Mesenchymal stem cell (in vitro differentiated cells and primary cell): ENCODE measurements around the gene COG7.

Experiments
- DNase-seq: peaks from one replicate; pipeline ENCODE4 v3.0.0-alpha.2; 2013
- H2AFZ ChIP-seq: one replicate; pipeline ENCODE4 v1.6.1; 2013; ENCODE audit warnings: low read depth, mild to moderate bottlenecking, control low read depth, inconsistent platforms, low read length, moderate library complexity
- H2AK5ac ChIP-seq: 2 replicates; pipeline ENCODE4 v1.6.1; 2013; ENCODE audit warnings: low read length, moderate library complexity, mild to moderate bottlenecking, inconsistent platforms; ENCODE audit not compliant: severe bottlenecking
- H2BK120ac ChIP-seq: one replicate; pipeline ENCODE4 v1.6.1; 2013; ENCODE audit warnings: low read depth, mild to moderate bottlenecking, inconsistent platforms, low read length, moderate library complexity
- H2BK12ac ChIP-seq, 2 experiments: one replicate each; pipeline ENCODE4 v1.6.1; 2013; ENCODE audit warnings: inconsistent platforms in 2 of 2, low read length in 2 of 2, mild to moderate bottlenecking in 2 of 2, moderate library complexity in 2 of 2, control low read depth in 1 of 2
- H2BK15ac ChIP-seq: one replicate; pipeline ENCODE4 v1.6.1; 2013; ENCODE audit warnings: mild to moderate bottlenecking, low read depth, inconsistent platforms; ENCODE audit not compliant: poor library complexity, severe bottlenecking
- H2BK5ac ChIP-seq: 2 replicates; pipeline ENCODE4 v1.6.1; 2013; ENCODE audit warnings: low read depth, mild to moderate bottlenecking, low read length, control low read depth, inconsistent platforms; ENCODE audit not compliant: poor library complexity, severe bottlenecking
- H3K14ac ChIP-seq, 2 experiments: one replicate each; pipeline ENCODE4 v1.6.1; 2013; ENCODE audit warnings: inconsistent platforms in 2 of 2, low read length in 2 of 2, control low read depth in 1 of 2, mild to moderate bottlenecking in 1 of 2, moderate library complexity in 1 of 2
- H3K18ac ChIP-seq, 2 experiments: one replicate each; pipeline ENCODE4 v1.6.1; 2013; ENCODE audit warnings: inconsistent platforms in 2 of 2, low read length in 2 of 2, control low read depth in 1 of 2, low read depth in 1 of 2, mild to moderate bottlenecking in 1 of 2
- H3K23ac ChIP-seq, 2 experiments: one replicate each; pipeline ENCODE4 v1.6.1; 2013; ENCODE audit warnings: inconsistent platforms in 2 of 2, low read length in 2 of 2, mild to moderate bottlenecking in 2 of 2, moderate library complexity in 2 of 2, control low read depth in 1 of 2
- H3K27ac ChIP-seq: 2 replicates; pipeline ENCODE4 v1.5.1; 2013; ENCODE audit warnings: mild to moderate bottlenecking, moderate library complexity, low read length, control low read depth, inconsistent platforms; ENCODE audit not compliant: poor library complexity, severe bottlenecking
- H3K27me3 ChIP-seq, 2 experiments: 2 replicates each; pipeline versions ENCODE4 v1.6.1 to v1.7.0; 2013; ENCODE audit warnings: low read length in 2 of 2, mild to moderate bottlenecking in 2 of 2, moderate library complexity in 2 of 2, control low read depth in 1 of 2, inconsistent platforms in 1 of 2; ENCODE audit not compliant: control insufficient read depth in 1 of 2, insufficient read depth in 1 of 2
- H3K36me3 ChIP-seq, 2 experiments: 2 replicates each; pipeline versions ENCODE4 v1.6.1 to v1.7.0; 2013; ENCODE audit warnings: low read length in 2 of 2, control low read depth in 1 of 2, inconsistent platforms in 1 of 2, low read depth in 1 of 2, mild to moderate bottlenecking in 1 of 2; ENCODE audit not compliant: insufficient read depth in 2 of 2, control insufficient read depth in 1 of 2
- H3K4ac ChIP-seq, 2 experiments: one replicate each; pipeline ENCODE4 v1.6.1; 2013; ENCODE audit warnings: inconsistent platforms in 2 of 2, low read length in 2 of 2, mild to moderate bottlenecking in 2 of 2, moderate library complexity in 2 of 2, control low read depth in 1 of 2, low read depth in 1 of 2
- H3K4me1 ChIP-seq: 2 replicates; pipeline ENCODE4 v1.6.1; 2013; ENCODE audit warnings: low read depth, low read length, control low read depth; ENCODE audit not compliant: control insufficient read depth, insufficient read depth
- H3K4me2 ChIP-seq: 2 replicates; pipeline ENCODE4 v1.6.1; 2013; ENCODE audit warnings: low read length, mild to moderate bottlenecking, inconsistent platforms; ENCODE audit not compliant: poor library complexity, severe bottlenecking
- H3K4me3 ChIP-seq, 2 experiments: 2 replicates each; pipeline versions ENCODE4 v1.5.1 to v1.7.0; 2013; ENCODE audit warnings: low read length in 2 of 2, mild to moderate bottlenecking in 2 of 2, control low read depth in 1 of 2, low read depth in 1 of 2; ENCODE audit not compliant: insufficient read depth in 1 of 2
- H3K79me1 ChIP-seq: replicated peaks from 2 replicates; pipeline ENCODE4 v1.6.1; 2013; ENCODE audit warnings: mild to moderate bottlenecking, control low read depth, low read length, inconsistent platforms; ENCODE audit not compliant: poor library complexity, severe bottlenecking
- H3K9ac ChIP-seq: 2 replicates; pipeline ENCODE4 v1.7.0; 2013; ENCODE audit warnings: mild to moderate bottlenecking, low read length, moderate library complexity
- H3K9me3 ChIP-seq: 2 replicates; pipeline ENCODE4 v1.7.0; 2013; ENCODE audit warnings: mild to moderate bottlenecking, low read length; ENCODE audit not compliant: control insufficient read depth
- H4K8ac ChIP-seq: one replicate; pipeline ENCODE4 v1.6.1; 2013; ENCODE audit warnings: inconsistent platforms, mild to moderate bottlenecking, low read length, moderate library complexity
- H4K91ac ChIP-seq: one replicate; pipeline ENCODE4 v1.6.1; 2013; ENCODE audit warnings: mild to moderate bottlenecking, low read length, inconsistent platforms
- WGBS: methylation state at CpG from one replicate; pipeline ENCODE4 v1.1.7; 2013; ENCODE audit warnings: mixed read lengths; 5-methylcytosine and 5-hydroxymethylcytosine counted together

COG7 gene

DNA sequence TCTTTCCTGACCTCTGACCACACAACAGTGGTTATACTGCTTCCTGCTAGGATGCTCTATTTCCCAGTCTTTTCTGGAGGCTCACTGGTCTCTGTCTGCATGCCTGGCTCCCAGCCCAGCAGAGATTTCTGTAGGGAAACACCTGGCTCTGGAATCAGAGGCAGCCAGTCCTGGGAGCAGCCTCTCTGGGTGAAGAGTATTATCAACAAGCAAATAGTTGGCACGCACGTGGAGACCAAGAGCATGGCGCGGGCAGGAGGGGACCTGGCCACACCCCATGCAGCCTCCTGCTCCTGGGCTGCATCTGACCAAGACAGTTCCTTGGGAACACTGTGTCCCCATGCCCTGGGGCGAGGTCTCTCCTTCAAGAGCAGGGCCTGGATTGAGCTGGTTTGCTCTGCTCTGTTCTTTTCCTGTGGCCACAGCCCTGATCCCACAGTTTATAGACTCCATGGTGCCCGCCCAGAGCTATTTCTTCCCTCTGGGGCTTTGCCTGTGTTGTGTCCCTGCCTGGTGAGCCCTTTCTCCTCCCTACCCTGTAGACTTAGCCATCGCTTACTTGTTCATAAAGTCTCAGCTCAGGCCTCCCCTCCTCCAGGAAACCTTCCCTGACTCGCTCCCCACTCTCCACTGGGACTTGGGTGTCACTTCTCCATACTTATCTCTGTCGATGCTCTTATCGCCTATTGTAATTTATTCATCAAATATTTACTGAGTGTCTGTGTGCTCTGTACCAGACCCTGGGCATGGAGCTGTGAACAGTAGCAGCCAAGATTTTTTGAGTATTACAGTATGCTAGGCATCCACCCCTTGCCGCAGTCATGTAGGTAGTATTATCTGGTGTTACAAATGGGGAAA, 90.3 kb downstream of the COG7 start:
- Histone ChIP-seq H2AFZ (no peak overlapping the region), H2BK120ac (no peak overlapping the region), H3K4me1 (peaks cover 2% of the 10 kb centered on the region), H3K36me3 (no peaks in the 10 kb centered on the region), H3K4me3 (peak overlapping the region in 1 of 2 experiments; percentile 31), H3K27me3 (peaks cover 0 to 11% of the 10 kb centered on the region in 2 experiments), H3K79me1 (no peaks in the 10 kb centered on the region), H2BK15ac (no peak overlapping the region), H3K14ac (no peak overlapping the region), H3K9ac (no peak overlapping the region), H4K8ac (no peak overlapping the region), H2BK12ac (no peak overlapping the region), H3K4me2 (no peak overlapping the region), H3K9me3 (no peaks in the 10 kb centered on the region), H3K27ac (no peak overlapping the region), H3K23ac (no peak overlapping the region), H3K18ac (no peak overlapping the region), H2AK5ac (no peak overlapping the region), H4K91ac (no peak overlapping the region), H2BK5ac (no peak overlapping the region), H3K4ac (no peak overlapping the region)
- WGBS: 79% methylated on average over 10 of the region's 11 CpGs
- no peak for DNase-seq

DNA sequence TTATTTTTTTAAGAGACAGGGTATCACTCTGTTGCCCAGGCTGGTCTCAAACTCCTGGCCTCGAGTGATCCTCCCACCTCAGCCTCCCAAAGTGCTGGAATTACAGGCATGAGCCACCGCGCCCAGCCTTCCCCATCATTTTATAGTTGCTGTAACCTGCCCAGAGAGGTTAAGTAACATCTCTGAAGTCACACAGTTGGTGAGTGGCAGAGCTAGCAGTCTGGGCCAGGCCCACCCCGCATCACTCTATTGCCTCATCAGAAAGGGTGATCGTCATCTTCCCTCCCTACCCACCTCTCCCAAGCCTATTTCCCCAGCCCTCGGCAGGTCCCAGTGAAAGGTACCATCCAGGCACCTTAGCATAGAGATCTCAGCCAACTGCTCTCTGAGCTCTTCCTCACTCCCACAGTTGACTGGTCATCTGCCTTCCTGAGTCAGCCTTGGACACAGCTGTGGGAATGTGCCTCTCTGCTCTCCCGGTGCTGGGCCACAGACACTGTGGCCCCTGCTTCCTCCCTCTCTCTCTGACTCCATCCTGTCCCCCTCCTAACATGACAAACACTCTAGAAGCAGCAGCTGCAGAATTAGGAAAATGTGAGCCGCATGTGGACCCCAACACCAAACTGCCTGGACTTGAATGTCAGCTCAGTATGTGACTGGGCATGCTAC, 93.8 kb downstream of the COG7 start:
- H3K4me2 ChIP-seq: no peak overlapping the region
- no peak overlapping the region for H3K18ac ChIP-seq
- no peak overlapping the region for H2BK15ac ChIP-seq
- no peak overlapping the region for H3K23ac ChIP-seq
- H3K9me3 ChIP-seq: no peaks in the 10 kb centered on the region
- H3K27ac ChIP-seq: no peak overlapping the region
- no peak overlapping the region for H3K9ac ChIP-seq
- H2AFZ ChIP-seq: no peak overlapping the region
- WGBS: 82% methylated on average over 8 of the region's 8 CpGs
- H3K4ac ChIP-seq: no peak overlapping the region
- H2BK5ac ChIP-seq: no peak overlapping the region
- no peak overlapping the region for H3K14ac ChIP-seq
- H4K8ac ChIP-seq: no peak overlapping the region
- H2BK120ac ChIP-seq: no peak overlapping the region
- H2BK12ac ChIP-seq: no peak overlapping the region
- H3K79me1 ChIP-seq: no peaks in the 10 kb centered on the region
- no peak overlapping the region for H2AK5ac ChIP-seq
- H3K27me3 ChIP-seq: peaks cover 0 to 10% of the 10 kb centered on the region in 2 experiments
- no peak overlapping the region for H3K4me3 ChIP-seq
- no peaks in the 10 kb centered on the region for H3K36me3 ChIP-seq
- DNase-seq: no peak
- peaks cover 2% of the 10 kb centered on the region for H3K4me1 ChIP-seq
- H4K91ac ChIP-seq: no peak overlapping the region

DNA sequence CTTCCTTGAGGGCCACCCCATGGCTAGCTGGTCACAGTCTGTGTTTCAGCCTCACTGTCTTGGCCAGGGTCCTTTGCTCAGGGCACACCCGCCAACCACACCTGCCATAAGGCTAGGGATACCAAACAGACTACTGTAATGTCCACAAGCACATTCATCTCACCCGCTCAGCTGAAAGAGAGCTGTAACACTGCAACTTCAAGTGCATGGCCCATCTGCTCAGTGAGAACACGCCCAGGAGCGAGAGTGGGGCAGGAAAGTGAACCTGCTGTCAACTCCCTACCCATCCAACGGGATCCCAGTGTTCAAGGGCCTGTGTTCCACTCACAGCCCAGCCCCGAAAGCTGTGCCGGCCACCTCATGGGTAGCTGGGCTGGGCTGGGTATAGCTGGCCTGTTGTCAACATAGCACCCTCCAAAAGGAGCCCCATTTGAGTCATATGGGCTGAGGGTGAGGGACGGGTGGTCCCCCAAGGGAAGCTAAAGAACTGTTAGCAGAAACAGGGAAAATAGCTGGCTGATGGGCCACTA, 95.2 kb downstream of the COG7 start:
- H3K9ac ChIP-seq: no peak overlapping the region
- WGBS: 76% methylated on average over 8 of the region's 8 CpGs
- H2AFZ ChIP-seq: no peak overlapping the region
- H3K36me3 ChIP-seq: no peaks in the 10 kb centered on the region
- H2AK5ac ChIP-seq: no peak overlapping the region
- no peak overlapping the region for H2BK15ac ChIP-seq
- H3K79me1 ChIP-seq: no peaks in the 10 kb centered on the region
- H3K4ac ChIP-seq: no peak overlapping the region
- H2BK5ac ChIP-seq: no peak overlapping the region
- no peak overlapping the region for H3K18ac ChIP-seq
- no peak overlapping the region for H3K23ac ChIP-seq
- H3K4me2 ChIP-seq: no peak overlapping the region
- H3K14ac ChIP-seq: no peak overlapping the region
- peaks cover 2% of the 10 kb centered on the region for H3K4me1 ChIP-seq
- no peak overlapping the region for H3K4me3 ChIP-seq
- H2BK120ac ChIP-seq: no peak overlapping the region
- no peak for DNase-seq
- H4K91ac ChIP-seq: no peak overlapping the region
- H3K9me3 ChIP-seq: no peaks in the 10 kb centered on the region
- no peak overlapping the region for H3K27ac ChIP-seq
- H2BK12ac ChIP-seq: no peak overlapping the region
- H4K8ac ChIP-seq: no peak overlapping the region
- H3K27me3 ChIP-seq: peaks cover 4 to 5% of the 10 kb centered on the region in 2 experiments

DNA sequence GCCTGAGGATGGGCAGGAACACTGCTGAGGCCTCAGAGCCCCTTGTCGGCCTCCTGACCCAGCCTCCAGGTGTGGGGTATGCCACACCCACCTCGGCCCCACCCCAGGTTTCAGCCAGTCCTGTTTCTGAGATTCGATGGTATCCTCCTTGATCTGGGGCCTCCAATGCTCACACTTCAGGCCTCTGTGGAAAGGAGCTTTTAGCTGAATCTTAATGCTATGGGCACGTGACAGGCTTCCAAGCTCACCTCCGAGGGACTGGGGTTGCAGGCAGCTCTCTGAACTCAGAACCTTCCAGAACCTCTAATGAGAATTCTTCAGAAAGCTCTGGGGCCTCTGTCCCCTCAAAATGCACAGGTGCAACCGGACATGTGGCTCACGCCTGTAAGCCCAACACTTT, 96.0 kb downstream of the COG7 start:
- H2BK5ac ChIP-seq: no peak overlapping the region
- H2BK12ac ChIP-seq: no peak overlapping the region
- no peak overlapping the region for H3K4me2 ChIP-seq
- H3K23ac ChIP-seq: no peak overlapping the region
- no peak overlapping the region for H2AK5ac ChIP-seq
- WGBS: 72% methylated on average over 7 of the region's 7 CpGs
- H3K27me3 ChIP-seq: peaks cover 4 to 7% of the 10 kb centered on the region in 2 experiments
- no peak overlapping the region for H2BK15ac ChIP-seq
- no peak overlapping the region for H3K27ac ChIP-seq
- no peak overlapping the region for H2AFZ ChIP-seq
- DNase-seq: no peak
- no peak overlapping the region for H4K8ac ChIP-seq
- no peak overlapping the region for H4K91ac ChIP-seq
- H3K36me3 ChIP-seq: no peaks in the 10 kb centered on the region
- no peaks in the 10 kb centered on the region for H3K4me1 ChIP-seq
- no peak overlapping the region for H3K18ac ChIP-seq
- H3K4ac ChIP-seq: no peak overlapping the region
- no peak overlapping the region for H3K9ac ChIP-seq
- no peaks in the 10 kb centered on the region for H3K9me3 ChIP-seq
- H2BK120ac ChIP-seq: no peak overlapping the region
- no peaks in the 10 kb centered on the region for H3K79me1 ChIP-seq
- H3K14ac ChIP-seq: no peak overlapping the region
- no peak overlapping the region for H3K4me3 ChIP-seq
